MCF 10A (cell line): ENCODE measurements around the gene GUCY2C. TPM values are rescaled to one million over a fixed set of nuclear protein-coding genes. Genes with fewer than 3 reads are reported as not detected.
A peak's percentile ranks its signal among the peaks of the same experiment; 100 is the strongest.

Experiments used
- BruUV-seq: library from RNA; stranded (reverse); fragments of 400-500 nt; replicated peaks from 2 replicates; lab custom pipeline; 2021; lab: Mats Ljungman, UMichigan
- CTCF ChIA-PET: fragments of 300-600 bp; sonication (Branson Sonifier 250); formaldehyde crosslinking; extraction: SDS; loops from one replicate; lab custom pipeline; 2021; ENCODE audit warnings: antibody characterized with exemption, inconsistent platforms; lab: Yijun Ruan, JAX
- POLR2A ChIA-PET: fragments of 300-600, 350-650 bp; sonication (Branson Sonifier 250); formaldehyde crosslinking; extraction: SDS; loops from one replicate; lab custom pipeline; 2020; ENCODE audit warnings: antibody characterized with exemption, inconsistent platforms; lab: Yijun Ruan, JAX
- DNase-seq: peaks from one replicate; pipeline ENCODE4 v3.0.0-alpha.2; 2018; ENCODE audit not compliant: unreplicated experiment
- H3K27ac Mint-ChIP-seq: one replicate; pipeline ENCODE4 v1.8.0; 2022; ENCODE audit warnings: mild to moderate bottlenecking, low read depth, mixed read lengths; ENCODE audit not compliant: unreplicated experiment
- H3K27me3 Mint-ChIP-seq: one replicate; pipeline ENCODE4 v1.8.0; 2022; ENCODE audit warnings: mixed read lengths; ENCODE audit not compliant: insufficient read depth, unreplicated experiment
- H3K36me3 Mint-ChIP-seq: one replicate; pipeline ENCODE4 v1.8.0; 2022; ENCODE audit warnings: mild to moderate bottlenecking, moderate library complexity, mixed read lengths; ENCODE audit not compliant: insufficient read depth, unreplicated experiment
- H3K4me1 Mint-ChIP-seq: one replicate; pipeline ENCODE4 v1.8.0; 2022; ENCODE audit warnings: mixed read lengths; ENCODE audit not compliant: insufficient read depth, unreplicated experiment
- H3K4me3 Mint-ChIP-seq: one replicate; pipeline ENCODE4 v1.8.0; 2022; ENCODE audit warnings: mild to moderate bottlenecking, moderate library complexity, mixed read lengths; ENCODE audit not compliant: unreplicated experiment
- H3K9me3 Mint-ChIP-seq: one replicate; pipeline ENCODE4 v1.8.0; 2022; ENCODE audit warnings: mixed read lengths; ENCODE audit not compliant: unreplicated experiment
- CTCF ChIP-seq: fragments of 200-600 bp; IDR thresholded peaks from one replicate; pipeline ENCODE4 v1.8.0; 2022; ENCODE audit warnings: antibody characterized with exemption, mild to moderate bottlenecking; ENCODE audit not compliant: unreplicated experiment
- intact Hi-C: fragments of 100-400 bp; cut with micrococcal nuclease; formaldehyde crosslinking; loops from 2 replicates; pipeline ENCODE4 v1.14.1; 2022
- total RNA-seq: library from RNA; stranded (reverse); gene quantifications from 2 replicates; pipeline ENCODE4 v1.2.3, GENCODE V29; 2022

The GUCY2C gene
- total RNA-seq, 1 experiment from 2014 or later = not detected

DNA sequence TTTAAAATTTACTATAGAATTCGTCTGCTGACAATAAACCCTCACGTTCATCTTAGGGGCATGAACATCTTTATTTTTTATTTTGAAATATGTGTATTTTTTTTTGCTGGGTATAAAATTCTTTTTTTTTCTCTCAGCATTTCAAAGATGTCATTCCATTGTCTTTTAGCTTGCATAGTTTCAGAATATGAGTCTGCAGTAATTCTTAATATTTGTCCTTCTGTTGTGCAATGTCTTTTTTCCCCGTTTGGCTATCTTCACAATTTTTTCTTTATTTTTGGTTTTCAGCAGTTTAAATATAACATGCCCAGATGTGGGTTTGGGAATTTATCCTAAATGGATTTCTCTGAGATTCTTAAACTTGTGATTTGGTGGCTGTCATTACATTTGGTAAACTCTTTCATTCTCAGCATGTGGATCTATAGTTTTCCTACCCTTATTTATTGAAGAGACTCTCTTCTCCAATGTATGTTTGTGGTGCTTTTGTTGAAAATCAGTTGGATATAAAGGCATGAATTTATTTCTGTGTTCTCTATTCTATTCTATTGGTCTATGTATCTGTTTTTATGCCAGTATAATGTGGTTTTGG is 90.9 kb downstream of the GUCY2C start:
- Mint-ChIP-seq H3K4me1 (no peaks in the 10 kb centered on the region), H3K4me3 (no peak overlapping the region), H3K9me3 (peaks cover 51% of the 10 kb centered on the region), H3K27ac (no peak overlapping the region), H3K27me3 (no peaks in the 10 kb centered on the region), H3K36me3 (no peaks in the 10 kb centered on the region)
- POLR2A ChIA-PET = no interaction called here
- CTCF ChIA-PET = interaction anchor here (1.3 kb wide), 1 partner anchor 13 kb away, joined by 5 read pairs; no protein-coding TSS in a partner anchor
- intact Hi-C loops = no loop called here
- no peak for TF ChIP-seq CTCF
- peak; percentile 9 for DNase-seq
- BruUV-seq = no TSS peak

- POLR2A ChIA-PET = no interaction called here
- peaks cover 37% of the 10 kb centered on the region for H3K9me3 Mint-ChIP-seq
- BruUV-seq = no TSS peak
- TF ChIP-seq CTCF = no peak
- H3K36me3 Mint-ChIP-seq = no peaks in the 10 kb centered on the region
- H3K4me1 Mint-ChIP-seq = no peaks in the 10 kb centered on the region
- H3K27ac Mint-ChIP-seq = no peak overlapping the region
- intact Hi-C loops = no loop called here
- no peak for DNase-seq
- CTCF ChIA-PET = interaction anchor here (0.6 to 0.9 kb wide), 2 partner anchors 18 to 360 kb away, joined by 3 to 5 read pairs; no protein-coding TSS in a partner anchor
- H3K4me3 Mint-ChIP-seq = no peak overlapping the region
- H3K27me3 Mint-ChIP-seq = no peaks in the 10 kb centered on the region
Measured at GRCh38 chr12:14601692-14602478, 94.5 kb downstream of the GUCY2C start.

GRCh38 chr12:14597480-14597879 is 98.9 kb downstream of the GUCY2C start:
- H3K27ac Mint-ChIP-seq = no peak overlapping the region

More at GRCh38 chr12:14597480-14597879, 98.9 kb downstream of the GUCY2C start:
- Mint-ChIP-seq H3K9me3 (peaks cover 19% of the 10 kb centered on the region), H3K4me1 (no peaks in the 10 kb centered on the region), H3K27me3 (no peaks in the 10 kb centered on the region), H3K36me3 (no peaks in the 10 kb centered on the region), H3K4me3 (no peak overlapping the region)
- CTCF ChIA-PET = interaction anchor here (1.0 kb wide), 1 partner anchor 33 kb away, joined by 4 read pairs; no protein-coding TSS in a partner anchor
- intact Hi-C loops = no loop called here
- POLR2A ChIA-PET = no interaction called here
- BruUV-seq = no TSS peak
- TF ChIP-seq CTCF = no peak
- no peak for DNase-seq
